Lower leg skin (tissue), 3 donors: Measurements from ENCODE around the gene ANO7.

Experiments used
- POLR2A ChIP-seq, 2 donors: fragments of 450-650 bp; IDR thresholded peaks; one replicate each; pipeline ENCODE4 v1.6.1; 2016 to 2017; ENCODE audit warnings: antibody characterized with exemption in 2 of 2, mild to moderate bottlenecking in 1 of 2, moderate library complexity in 1 of 2
- TF ChIP-seq, protein P1 (sequence below), 3 donors: fragments of 450-650 bp; IDR thresholded peaks; one replicate each; pipeline ENCODE4 v1.5.1; 2016; ENCODE audit warnings: antibody characterized with exemption in 3 of 3, mild to moderate bottlenecking in 3 of 3, moderate library complexity in 2 of 3

DNA sequence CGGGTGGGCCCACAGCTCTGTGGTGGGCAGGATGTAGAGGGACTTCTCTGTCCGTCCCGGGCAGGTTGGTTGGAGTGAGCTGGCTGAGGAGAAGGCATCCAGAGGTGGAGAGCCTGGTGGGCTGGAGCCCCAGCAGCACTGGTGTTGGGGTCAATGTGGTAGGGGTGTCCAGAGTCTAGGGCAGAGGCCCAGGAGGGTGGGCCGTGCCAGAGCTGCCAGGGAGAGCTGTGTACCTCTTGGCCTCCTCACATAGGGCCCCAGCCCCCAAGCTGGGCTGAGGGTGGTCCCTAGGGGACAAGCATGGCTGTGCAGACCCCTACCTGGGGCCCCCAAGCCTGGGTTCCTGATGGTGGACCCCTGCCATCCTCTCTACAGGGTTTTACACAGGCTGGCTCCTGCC is 16.0 kb downstream of the ANO7 start:
- TF ChIP-seq, protein P1, sequence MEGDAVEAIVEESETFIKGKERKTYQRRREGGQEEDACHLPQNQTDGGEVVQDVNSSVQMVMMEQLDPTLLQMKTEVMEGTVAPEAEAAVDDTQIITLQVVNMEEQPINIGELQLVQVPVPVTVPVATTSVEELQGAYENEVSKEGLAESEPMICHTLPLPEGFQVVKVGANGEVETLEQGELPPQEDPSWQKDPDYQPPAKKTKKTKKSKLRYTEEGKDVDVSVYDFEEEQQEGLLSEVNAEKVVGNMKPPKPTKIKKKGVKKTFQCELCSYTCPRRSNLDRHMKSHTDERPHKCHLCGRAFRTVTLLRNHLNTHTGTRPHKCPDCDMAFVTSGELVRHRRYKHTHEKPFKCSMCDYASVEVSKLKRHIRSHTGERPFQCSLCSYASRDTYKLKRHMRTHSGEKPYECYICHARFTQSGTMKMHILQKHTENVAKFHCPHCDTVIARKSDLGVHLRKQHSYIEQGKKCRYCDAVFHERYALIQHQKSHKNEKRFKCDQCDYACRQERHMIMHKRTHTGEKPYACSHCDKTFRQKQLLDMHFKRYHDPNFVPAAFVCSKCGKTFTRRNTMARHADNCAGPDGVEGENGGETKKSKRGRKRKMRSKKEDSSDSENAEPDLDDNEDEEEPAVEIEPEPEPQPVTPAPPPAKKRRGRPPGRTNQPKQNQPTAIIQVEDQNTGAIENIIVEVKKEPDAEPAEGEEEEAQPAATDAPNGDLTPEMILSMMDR (IDR thresholded peaks at IDR 0.05), result no peak
- TF ChIP-seq POLR2A (IDR thresholded peaks at IDR 0.05), result no peak
